ENCODE results near the gene CYTH1. TPM values are rescaled to one million over a fixed set of nuclear protein-coding genes. Genes with fewer than 3 reads are reported as not detected.

Gene CYTH1
- total RNA-seq, 2 donors from 2014 or later, result 23.1 to 27.4 TPM

GRCh38 chr17:78717431-78717980 is 64.6 kb downstream of the CYTH1 start:
- Mint-ChIP-seq H3K4me3 (no peak overlapping the region), H3K36me3 (ENCODE audit: low read depth) (no peaks in the 10 kb centered on the region), H3K9me3 (no peaks in the 10 kb centered on the region), H3K27ac (no peak overlapping the region), H3K4me1 (peaks cover 57% of the 10 kb centered on the region), H3K27me3 (ENCODE audit: insufficient read depth) (no peaks in the 10 kb centered on the region)
- H3K9ac ChIP-seq (ENCODE audit: extremely low read depth, low read length, poor library complexity, severe bottlenecking), result no peak overlapping the region
- no peaks in the 10 kb centered on the region for H3K9me3 ChIP-seq (ENCODE audit: control insufficient read depth, low read length)
- WGBS, 2 experiments (ENCODE audit: insufficient coverage in 1 of 2, insufficient read length in 1 of 2), result 66 to 70% methylated on average over 13 to 14 of the region's 14 CpGs
- no peak overlapping the region for H3K4me3 ChIP-seq (ENCODE audit: low read length)
- H3K27me3 ChIP-seq (ENCODE audit: control insufficient read depth, insufficient read depth, low read length, poor library complexity, severe bottlenecking), result no peaks in the 10 kb centered on the region
- DNase-seq, result peak; percentile 42
- no peak overlapping the region for H3K27ac ChIP-seq (ENCODE audit: low read depth, low read length)
- peaks cover 19% of the 10 kb centered on the region for H3K4me1 ChIP-seq (ENCODE audit: control insufficient read depth, insufficient read depth, low read length)
- H3K36me3 ChIP-seq (ENCODE audit: control insufficient read depth, insufficient read depth, low read length), result no peaks in the 10 kb centered on the region
- TF ChIP-seq CTCF (conservative IDR thresholded peaks at IDR 0.05), result no peak

- H3K27ac Mint-ChIP-seq, result no peak overlapping the region
- WGBS, 2 experiments (ENCODE audit: insufficient coverage in 1 of 2, insufficient read length in 1 of 2), result 48 to 54% methylated on average over 9 to 19 of the region's 19 CpGs
- no peaks in the 10 kb centered on the region for H3K27me3 Mint-ChIP-seq (ENCODE audit: insufficient read depth)
- H3K4me1 Mint-ChIP-seq, result peaks cover 52% of the 10 kb centered on the region
- H3K9me3 ChIP-seq (ENCODE audit: control insufficient read depth, low read length), result no peaks in the 10 kb centered on the region
- peak; percentile 52 for DNase-seq
- H3K36me3 Mint-ChIP-seq (ENCODE audit: low read depth), result no peaks in the 10 kb centered on the region
- no peak overlapping the region for H3K4me3 Mint-ChIP-seq
- no peak overlapping the region for H3K4me3 ChIP-seq (ENCODE audit: low read length)
- no peaks in the 10 kb centered on the region for H3K36me3 ChIP-seq (ENCODE audit: control insufficient read depth, insufficient read depth, low read length)
- TF ChIP-seq CTCF (conservative IDR thresholded peaks at IDR 0.05), result no peak
- H3K9me3 Mint-ChIP-seq, result no peaks in the 10 kb centered on the region
- no peak overlapping the region for H3K9ac ChIP-seq (ENCODE audit: extremely low read depth, low read length, poor library complexity, severe bottlenecking)
- no peak overlapping the region for H3K27ac ChIP-seq (ENCODE audit: low read depth, low read length)
- peaks cover 13% of the 10 kb centered on the region for H3K4me1 ChIP-seq (ENCODE audit: control insufficient read depth, insufficient read depth, low read length)
- no peaks in the 10 kb centered on the region for H3K27me3 ChIP-seq (ENCODE audit: control insufficient read depth, insufficient read depth, low read length, poor library complexity, severe bottlenecking)
These were observed 65.2 kb downstream of the CYTH1 start for GRCh38 chr17:78716814-78717393.

- Histone ChIP-seq H3K36me3 (ENCODE audit: control insufficient read depth, insufficient read depth, low read length) (no peaks in the 10 kb centered on the region), H3K27me3 (ENCODE audit: control insufficient read depth, insufficient read depth, low read length, poor library complexity, severe bottlenecking) (no peaks in the 10 kb centered on the region), H3K9ac (ENCODE audit: extremely low read depth, low read length, poor library complexity, severe bottlenecking) (no peak overlapping the region), H3K4me3 (ENCODE audit: low read length) (no peak overlapping the region), H3K27ac (ENCODE audit: low read depth, low read length) (no peak overlapping the region), H3K4me1 (ENCODE audit: control insufficient read depth, insufficient read depth, low read length) (peaks cover 13% of the 10 kb centered on the region), H3K9me3 (ENCODE audit: control insufficient read depth, low read length) (no peaks in the 10 kb centered on the region)
- H3K4me3 Mint-ChIP-seq, result no peak overlapping the region
- no peak for TF ChIP-seq CTCF (conservative IDR thresholded peaks at IDR 0.05)
- H3K27ac Mint-ChIP-seq, result no peak overlapping the region
- peaks cover 52% of the 10 kb centered on the region for H3K4me1 Mint-ChIP-seq
- DNase-seq, result no peak
- WGBS, 2 experiments (ENCODE audit: insufficient coverage in 1 of 2, insufficient read length in 1 of 2), result 88% methylated on average over 1 of the region's 1 CpG; no CpG with 5 or more reads in 1 of the 2 experiments
- H3K27me3 Mint-ChIP-seq (ENCODE audit: insufficient read depth), result no peaks in the 10 kb centered on the region
- H3K36me3 Mint-ChIP-seq (ENCODE audit: low read depth), result no peaks in the 10 kb centered on the region
- no peaks in the 10 kb centered on the region for H3K9me3 Mint-ChIP-seq
These were observed 65.8 kb downstream of the CYTH1 start for GRCh38 chr17:78716292-78716691.

Measured in endodermal cell (in vitro differentiated cells).